GM04503 (cell line): ENCODE data around the gene PRX.
"Not testable (repeated sequence)": the region's sequence is repeated elsewhere in the genome, so short reads cannot be mapped to it uniquely, and the experiment has no call there.

Source experiments
- DNase-seq: peaks from one replicate; pipeline ENCODE4 v3.0.0-alpha.2; 2012; ENCODE audit warnings: low read depth

Gene PRX

DNA sequence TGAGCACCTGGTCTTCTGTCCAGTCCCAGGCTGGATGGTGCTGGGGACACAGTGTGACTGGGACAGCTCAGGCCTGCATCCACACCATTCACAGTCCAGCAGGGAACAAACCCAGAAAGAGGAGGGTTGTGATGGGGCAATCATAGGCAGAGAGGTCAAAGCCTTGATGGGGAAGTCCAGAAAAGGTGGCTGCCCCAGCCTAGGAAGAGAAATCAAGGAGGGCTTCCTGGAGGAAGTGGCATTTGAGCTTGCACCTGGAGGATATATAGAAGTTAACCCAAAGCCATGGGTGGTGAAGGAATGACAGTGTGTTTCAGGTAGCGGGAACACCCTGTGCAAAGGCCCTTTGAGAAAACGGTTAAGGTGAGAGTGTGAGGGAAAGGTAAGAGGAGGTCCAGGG is 2.6 kb upstream of the PRX start:
- no peak for DNase-seq

DNA sequence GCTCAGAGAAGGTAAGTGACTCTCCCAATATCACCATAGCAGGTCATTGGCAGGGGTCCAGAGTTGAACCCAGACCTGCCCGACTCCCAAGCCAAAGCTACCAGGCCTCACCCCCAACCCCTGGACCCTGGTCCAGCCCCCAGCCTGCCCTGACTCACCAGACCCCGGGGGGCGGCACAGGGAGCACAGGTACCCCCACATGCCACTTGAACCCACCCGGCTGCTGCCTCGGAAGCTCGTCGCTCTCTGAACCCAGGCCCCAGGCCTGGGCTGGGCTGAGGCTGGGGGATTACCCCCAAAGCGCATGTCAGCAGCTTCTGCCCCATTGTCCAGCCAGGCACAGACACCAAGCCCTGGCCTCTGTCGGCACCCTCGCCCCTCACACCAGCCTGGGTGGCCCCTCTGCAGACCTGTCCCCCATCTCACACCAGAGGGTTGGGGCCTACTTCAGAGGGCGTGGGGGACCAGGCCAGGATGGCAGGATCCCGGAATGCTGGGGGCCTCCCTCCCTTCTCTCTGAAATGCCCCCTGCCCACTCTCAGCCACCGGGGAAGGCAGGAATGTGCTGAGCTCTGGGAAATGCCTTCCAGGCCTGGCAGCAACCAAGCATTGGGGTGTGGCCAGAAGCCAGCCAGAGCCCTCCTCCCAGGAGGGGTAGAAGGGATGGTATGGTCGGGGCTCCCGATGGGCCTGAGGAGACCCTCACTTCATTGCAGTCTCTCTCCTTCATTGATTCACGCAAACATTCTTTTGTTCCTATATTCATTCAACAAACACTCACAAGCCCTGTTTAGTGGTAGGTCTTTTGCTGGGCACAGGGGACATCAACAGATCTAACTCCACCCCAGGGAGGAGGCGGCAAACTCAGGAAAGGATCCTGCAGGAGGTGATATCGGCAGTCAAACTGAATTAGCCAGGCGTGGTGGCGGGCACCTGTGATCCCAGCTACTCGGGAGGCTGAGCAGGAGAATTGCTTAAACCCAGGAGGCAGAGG is 1.7 kb upstream of the PRX start:
- no peak for DNase-seq

DNA sequence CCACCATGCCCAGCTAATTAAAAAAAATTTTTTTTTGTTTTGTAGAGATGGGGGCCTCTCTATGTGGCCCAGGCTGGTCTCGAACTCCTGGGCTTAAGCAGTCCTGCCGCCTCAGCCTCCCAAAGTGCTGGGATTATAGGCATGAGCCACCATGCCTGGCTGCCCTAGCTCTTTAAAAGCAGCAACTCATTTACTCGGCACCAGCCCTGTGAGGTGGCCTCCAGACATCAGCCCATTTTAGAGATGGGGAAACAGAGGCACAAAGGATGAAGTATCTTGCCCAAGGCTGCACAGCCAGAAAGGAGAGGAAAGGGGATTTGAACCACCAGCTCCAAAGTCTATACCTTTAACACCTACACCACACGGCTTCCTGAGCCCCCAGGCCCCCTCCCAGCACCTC is 312 bp downstream of the PRX start:
- no peak for DNase-seq

DNA sequence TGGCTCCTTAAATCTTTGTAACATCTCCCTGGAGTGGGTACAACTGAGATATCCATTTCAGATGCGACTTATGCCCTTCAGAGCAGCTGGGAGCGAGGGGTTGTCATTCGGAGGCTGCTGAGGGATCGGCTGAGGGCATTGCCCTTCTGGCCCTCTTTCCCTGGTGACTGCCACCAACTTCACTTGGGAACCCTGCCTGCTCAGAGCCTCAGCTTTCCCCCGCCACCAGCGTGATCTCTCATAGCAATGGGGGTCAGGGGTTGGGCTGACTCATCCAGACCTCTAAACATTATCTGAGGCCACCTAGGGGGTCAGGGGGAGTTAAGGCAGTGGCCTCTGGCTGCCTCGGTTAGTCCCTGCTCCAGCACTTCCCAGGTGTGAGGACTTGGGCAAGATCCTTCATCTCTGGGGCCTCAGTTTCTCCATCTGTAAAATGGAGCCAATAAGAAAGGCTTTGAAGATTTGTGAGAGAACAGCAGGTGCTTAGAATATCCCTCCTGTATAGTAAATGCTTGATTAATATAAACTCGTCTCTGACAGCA is 1.1 kb downstream of the PRX start:
- no peak for DNase-seq

DNA sequence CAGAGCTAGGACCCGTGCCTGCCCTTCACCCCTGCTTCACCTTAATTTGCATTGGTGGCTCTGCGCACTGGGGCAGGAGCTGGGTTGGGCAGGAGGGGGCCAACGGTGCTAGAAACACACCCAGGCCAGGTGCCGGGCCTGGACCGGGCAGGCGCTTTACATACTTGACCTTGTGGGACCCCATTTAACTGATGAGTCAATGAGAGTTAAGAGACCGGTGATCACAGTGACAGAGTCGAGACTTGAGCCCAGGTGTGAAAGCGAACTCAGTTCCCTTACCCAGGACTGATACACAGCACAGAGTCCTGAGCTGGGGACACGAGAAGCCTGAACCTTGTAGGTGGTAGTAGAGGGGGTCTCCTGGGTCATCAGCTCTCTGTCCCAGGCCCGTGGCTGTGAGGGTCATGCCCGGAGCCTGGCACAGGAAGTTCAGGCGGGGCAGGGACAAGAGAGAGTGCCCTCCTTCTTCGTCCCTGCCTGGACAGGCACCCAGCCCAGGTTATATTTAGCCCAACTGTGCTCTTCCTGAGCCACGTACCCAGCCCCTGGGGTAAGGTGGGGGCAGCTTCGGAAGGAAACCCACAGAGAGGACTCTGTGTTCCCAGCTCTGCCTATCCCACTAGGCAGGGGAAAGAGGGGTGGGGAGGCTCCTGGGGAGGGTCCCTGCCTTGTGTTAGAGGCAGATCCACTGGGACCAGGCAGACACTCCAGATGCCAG is 1.9 kb downstream of the PRX start:
- DNase-seq = no peak

DNA sequence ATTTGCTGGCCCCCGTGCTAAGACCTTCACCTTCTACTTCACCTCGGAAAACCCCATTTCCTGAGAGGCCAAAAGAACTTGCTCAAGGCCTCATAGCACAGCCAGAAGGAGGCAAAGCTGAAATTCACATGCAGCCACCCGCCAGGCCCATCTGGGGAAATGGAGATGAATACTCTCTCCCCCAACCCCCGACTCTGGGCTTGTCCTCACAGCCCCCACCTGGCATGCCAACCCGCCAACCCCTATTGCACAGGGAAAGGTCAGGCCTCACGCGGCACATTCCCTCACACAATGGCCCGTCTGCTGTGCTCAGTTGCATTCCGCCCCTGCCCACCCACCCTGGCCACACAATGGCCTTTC is 3.2 kb downstream of the PRX start:
- no peak for DNase-seq

DNA sequence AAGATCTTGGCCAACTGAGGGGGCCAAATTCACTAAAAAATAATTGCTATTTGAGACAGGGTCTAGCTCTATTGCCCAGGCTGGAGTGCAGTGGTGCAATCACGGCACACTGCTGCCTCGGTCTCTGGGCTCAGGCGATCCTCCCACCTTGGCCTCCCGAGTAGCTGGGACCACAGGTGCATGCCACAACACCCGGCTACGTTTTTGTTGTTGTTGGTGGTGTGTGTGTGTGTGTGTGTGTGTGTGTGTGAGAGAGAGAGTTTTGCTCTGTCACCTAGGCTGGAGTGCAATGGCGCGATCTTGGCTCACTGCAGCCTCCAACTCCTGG is 4.6 kb downstream of the PRX start:
- not testable (repeated sequence) for DNase-seq

DNA sequence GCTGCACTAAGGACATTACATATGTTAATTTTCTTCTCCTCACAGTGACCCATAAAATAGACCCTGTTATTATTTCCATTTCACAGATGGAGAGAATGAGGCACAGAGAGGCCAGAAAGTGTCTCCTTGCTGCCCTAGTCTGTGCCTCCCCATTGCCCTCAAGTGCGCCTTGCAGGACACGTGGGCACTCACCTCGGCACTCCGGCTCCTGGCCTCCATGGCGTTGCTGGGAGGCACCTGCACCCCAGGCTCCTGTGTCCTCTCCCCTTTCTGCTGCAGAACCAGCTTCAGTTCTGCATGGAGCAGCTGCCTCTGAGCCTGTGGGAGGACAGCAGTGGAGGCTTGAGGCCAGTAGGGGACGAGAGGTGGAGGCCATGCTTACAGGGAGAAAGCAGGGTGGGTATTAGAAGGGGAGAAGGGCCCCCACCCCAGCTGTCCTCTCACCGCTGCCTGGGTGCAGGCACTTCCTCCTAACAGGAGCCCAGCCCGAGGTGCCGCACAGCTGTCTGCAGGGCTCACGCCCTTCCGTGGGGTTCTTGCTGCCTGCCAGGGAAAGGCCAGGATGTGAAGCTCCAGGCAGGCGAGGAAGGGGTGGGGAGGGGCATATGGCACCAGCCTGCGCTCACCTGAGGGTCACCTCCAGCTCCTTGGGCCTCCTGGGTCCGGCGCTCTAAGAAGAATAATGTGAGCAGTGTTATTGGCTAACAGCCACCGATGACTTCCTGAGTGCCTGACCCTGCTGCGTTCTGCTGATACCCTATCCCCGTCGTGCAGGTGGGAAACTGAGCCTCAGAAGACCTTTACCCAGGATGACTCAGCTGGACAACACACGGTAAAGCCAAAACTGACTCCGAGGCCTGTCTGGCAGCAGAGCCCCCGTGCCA is 5.2 kb downstream of the PRX start:
- DNase-seq = no peak

DNA sequence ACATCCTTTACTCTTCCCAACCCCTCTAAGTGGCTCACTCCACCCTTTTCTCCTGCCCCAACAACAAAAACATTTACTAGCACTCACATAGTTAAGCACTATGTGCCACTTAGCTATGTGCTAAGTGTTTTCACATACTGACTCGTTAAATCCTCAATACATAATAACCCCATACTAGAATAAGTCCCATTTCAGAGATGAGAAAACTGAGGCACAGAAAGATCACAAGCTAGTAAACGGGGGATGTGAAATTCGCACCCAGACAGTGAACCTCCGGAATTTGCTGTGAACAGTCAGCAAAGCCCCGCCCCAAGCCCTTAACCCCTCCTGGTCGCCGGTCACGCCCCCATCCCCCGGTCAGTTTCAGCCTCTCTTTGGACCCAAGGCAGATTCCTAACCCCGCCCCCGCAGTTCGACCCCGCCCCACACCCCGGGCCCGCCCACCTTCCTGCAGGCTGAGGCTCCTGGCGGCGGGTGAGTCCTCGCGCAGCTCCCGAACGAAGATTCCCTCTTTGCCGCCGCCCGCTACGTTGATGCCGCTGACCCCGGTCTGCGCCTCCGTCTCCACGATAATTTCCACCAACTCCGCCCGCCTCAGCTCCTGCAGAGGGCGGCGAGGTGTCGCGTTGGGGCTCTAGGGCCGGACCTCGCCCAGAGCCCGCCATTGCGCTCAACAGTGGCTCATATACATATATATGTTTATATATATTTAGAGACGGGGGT is 9.8 kb downstream of the PRX start:
- DNase-seq = no peak

DNA sequence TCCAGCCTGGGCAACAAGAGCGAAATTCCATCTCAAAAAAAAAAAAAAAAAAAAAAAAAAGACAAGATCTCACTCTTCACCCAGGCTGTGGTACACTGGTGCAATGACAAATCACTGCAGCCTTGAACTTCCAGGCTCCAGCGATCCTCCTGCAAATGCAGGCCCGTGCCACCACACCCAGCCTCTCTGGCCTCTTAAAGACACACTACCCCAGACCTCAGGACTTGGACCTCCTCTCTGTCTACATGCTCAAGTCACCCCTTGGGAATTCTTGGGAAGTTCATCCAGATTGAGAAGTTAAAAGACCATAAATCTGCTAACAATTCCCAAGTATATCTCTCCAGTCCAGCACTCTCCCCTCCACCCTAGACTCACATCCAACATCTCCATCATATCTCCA is 12.6 kb downstream of the PRX start:
- DNase-seq = no peak

DNA sequence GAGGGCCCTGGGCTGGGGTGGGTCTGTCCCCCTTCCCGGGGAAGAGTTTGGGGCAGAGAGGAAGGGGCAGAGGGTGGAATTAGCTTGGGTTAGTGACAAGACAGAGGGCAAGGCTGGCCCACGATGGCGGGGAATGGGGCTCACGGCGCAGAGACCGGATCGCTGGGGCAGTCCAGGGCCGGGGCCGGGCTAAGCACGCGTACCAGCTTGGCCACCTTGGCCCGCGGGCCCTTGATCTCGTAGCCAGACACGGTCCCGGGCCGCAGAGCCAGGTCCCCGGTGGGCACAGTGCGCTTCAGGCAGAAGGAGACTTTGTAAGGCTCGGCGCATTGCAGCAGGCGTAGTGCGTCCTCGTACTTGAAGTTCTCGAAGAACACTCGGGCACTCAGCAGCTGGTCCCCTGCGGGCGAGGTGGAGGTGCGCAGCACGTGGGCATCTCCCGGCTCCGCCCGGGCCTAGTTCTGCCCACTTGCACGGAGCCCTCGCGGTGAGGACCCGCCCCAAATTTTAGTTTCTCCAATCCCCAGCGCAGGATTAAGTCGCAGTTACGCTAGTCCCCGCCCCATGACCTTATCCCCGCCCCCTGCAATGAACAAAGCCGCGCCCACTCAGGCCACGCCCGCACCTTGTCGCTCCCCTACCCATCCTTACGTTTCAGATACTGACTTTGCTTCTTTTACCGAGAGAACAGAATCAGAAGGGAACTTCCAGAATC is 14.6 kb downstream of the PRX start:
- no peak for DNase-seq

DNA sequence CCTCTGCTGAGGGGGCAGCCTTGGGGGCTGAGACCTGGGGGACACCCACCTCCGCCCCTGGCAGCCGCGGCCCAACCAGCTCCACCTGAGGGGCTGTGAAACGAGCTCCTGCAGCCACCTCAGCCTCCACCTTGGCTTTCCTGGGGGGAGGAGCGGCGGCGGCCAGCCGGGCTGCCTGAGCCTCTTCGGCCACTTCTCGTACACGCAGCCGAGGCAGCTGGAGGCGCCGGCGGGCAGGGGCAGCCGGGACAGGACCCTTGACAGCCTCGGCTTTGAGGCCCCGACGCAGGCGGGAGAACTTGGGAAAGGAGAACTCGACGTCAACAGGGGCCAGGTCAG is 15.6 kb downstream of the PRX start:
- no peak for DNase-seq

DNA sequence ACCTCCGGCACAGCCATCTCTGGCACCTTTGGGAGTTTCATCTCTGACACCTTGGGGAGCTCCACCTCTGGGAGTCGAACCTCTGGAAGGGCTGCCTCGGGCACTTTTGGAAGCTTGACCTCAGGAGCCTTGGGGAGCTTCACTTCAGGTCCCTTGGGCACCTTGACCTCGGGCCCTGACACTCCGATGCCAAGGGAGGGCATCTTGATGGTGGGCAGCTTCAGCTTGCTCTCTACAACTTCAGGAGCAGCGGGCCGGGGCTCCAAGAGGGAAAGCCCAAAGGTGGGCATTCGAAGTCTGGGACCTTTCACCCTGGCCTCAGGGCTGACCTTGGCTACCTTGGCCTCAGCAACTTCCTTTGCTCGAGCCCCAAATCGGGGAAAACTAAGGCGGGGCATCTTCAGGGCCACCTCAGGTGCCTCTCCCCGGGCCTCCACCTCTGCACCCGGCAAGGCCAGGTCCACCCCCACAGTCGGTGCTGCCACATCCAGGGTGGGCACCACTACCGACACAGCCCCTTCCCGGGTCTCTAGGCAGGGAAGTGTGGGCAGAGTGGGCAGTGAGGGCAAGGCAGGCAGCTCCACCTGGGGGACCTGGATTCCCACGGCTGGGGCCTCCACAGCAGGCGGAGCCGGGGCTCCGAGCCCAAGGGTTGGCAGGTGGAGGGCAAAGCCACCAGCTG is 16.2 kb downstream of the PRX start:
- no peak for DNase-seq

DNA sequence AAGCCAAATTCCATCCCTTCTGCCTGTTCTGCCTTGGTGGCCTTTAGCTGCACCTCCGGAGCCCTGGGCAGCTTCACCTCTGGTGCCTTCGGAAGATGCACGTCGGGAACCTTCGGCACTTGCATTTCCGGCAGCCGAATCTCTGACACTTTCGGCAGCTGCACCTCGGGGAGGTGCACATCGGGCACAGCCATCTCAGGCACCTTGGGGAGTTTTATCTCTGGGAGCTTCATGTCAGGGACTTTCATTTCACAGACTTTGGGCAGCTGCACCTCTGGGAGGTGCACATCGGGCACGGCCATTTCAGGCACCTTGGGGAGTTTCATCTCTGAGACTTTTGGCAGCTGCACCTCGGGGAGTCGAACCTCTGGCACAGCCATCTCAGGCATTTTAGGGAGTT is 17.2 kb downstream of the PRX start:
- DNase-seq = no peak

DNA sequence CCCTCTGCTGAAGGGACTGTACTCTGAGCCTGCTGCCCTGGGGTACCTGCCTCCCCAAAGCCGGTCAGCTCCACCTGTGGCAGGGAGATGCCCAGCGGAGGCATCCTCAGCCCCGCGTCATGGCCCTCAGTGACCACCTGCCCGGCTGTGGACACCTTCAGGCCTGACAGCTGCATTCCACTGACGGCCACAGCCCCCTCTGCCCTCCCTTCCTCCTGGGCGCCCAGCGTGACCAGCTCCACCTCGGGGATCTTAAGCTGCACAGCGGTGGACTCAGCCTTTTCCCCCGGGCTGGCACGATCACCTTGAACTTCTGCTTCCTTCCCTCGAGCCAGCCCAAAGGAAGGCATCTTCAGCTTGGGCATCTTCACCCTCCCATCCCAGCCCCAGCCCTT is 18.4 kb downstream of the PRX start:
- no peak for DNase-seq

DNA sequence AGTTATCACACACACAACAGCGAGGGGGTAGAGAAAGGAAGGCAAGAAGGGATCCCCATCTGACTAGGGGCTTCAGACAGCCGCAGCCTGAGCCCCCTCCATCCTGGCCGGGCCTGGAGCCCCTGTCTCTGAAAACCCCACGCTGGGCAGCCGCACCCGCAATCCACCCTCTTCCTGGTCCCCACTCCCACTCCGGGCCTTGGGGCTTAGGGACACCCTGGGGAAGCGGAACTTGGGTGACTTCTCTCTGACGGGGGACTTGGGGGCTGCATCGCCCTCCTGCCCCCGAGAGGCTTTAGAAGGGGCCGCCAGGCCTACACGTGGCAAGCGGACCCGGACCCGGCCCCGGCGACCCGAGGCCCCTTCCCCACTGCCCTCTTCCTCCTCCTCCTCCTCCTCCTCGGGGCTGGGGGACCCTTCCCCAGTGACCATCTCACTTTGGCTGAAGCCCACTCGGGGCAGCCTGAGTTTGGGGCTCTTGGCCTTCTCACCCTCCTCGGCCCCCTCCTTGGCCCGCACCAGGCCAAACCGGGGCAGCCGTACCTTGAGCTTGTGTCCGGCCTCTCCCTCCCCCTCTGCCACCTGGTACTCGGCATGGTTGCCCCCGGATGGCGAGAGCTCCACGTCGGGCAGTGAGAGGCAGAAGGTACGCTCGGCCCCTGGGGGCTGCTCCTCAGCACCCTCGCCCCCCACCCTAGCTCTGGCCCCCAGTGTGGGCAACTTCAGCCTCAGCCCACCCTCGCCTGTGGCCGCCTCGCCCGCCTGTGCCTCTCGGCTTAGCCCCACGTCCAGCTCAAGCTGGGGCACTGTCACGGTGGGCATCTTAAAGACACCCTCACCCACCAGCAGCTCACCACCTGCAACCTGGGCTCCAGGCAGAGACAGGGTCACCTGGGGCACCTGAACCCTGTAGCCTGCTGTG is 19.0 kb downstream of the PRX start:
- DNase-seq = no peak

DNA sequence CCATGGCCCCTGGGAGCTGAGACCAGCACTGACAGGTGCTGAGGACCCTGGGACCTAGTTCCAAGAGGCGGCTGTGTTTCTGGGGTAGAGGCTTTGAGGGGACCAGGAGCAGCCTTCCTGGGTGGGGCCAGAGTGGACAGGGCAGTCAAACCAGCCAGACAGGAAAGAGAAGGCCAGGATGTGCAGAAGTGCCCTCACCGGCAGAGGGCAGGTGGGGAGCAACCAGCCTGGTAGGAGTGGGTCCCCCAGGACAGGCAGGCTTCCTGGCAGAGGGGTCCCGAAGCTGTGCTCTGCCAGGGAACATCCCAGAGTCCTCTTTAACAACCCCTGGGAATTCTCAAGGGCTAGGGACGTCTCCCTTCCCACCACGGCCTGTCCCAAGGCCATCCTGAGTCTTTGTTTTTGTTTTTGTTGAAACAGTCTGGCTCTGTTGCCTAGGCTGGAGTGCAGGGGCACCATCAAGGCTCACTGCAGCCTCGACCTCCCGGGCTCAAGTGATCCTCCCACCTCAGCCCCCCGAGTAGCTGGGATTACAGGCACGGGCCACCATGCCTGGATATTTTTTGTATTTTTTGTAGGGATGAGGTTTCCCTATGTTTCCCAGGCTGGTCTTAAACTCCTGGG is 20.2 kb downstream of the PRX start:
- DNase-seq = no peak

DNA sequence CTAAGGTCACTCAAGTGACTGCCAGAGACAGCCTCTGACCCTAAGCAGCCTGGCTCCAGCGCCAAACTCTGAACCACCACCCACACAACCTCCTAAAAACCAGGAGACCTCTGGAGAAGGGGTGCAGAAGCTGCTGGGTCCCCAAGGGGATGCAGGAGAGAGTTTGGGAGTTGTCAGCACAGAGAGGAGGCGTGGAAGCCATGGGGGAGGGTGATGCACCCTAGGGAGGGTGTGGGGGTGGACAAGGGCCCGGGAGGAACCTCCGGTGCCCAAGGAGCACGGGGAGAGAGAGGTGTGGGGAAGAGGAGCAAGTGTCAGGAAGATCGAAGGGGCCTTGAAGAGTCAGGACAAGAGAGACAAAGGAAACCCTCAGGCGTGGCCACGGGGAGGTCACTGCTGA is 21.1 kb downstream of the PRX start:
- DNase-seq = no peak
